Ramos (cell line): Measurements from ENCODE around the gene CAMSAP1.
"Not testable (repeated sequence)": the region's sequence is repeated elsewhere in the genome, so short reads cannot be mapped to it uniquely, and the experiment has no call there.

Experiments
- in situ Hi-C: fragments of 300-500 bp; cut with MboI; formaldehyde crosslinking; loops from one replicate; pipeline ENCODE4 v1.14.3; 2022; ENCODE audit warnings: low sequenced_read_pairs; ENCODE audit not compliant: unreplicated experiment

The CAMSAP1 gene

GRCh38 chr9:135901826-135902225 is 5.5 kb downstream of the CAMSAP1 start:
- in situ Hi-C loops = no loop called here

GRCh38 chr9:135901031-135901758 is 6.2 kb downstream of the CAMSAP1 start:
- in situ Hi-C loops = no loop called here

- in situ Hi-C loops = no loop called here
Measured at GRCh38 chr9:135898634-135899407, 8.5 kb downstream of the CAMSAP1 start.

- in situ Hi-C loops = no loop called here
Measured at GRCh38 chr9:135896626-135897025, 10.7 kb downstream of the CAMSAP1 start.

- in situ Hi-C loops = no loop called here
Measured at GRCh38 chr9:135896205-135896604, 11.1 kb downstream of the CAMSAP1 start.

- in situ Hi-C loops = no loop called here
Measured at GRCh38 chr9:135895202-135895848, 12.0 kb downstream of the CAMSAP1 start.

GRCh38 chr9:135893104-135893503 is 14.2 kb downstream of the CAMSAP1 start:
- in situ Hi-C loops = no loop called here

- in situ Hi-C loops = not testable (repeated sequence)
Measured at GRCh38 chr9:135892327-135892726, 15.0 kb downstream of the CAMSAP1 start.

- in situ Hi-C loops = no loop called here
Measured at GRCh38 chr9:135891027-135891631, 16.2 kb downstream of the CAMSAP1 start.

- in situ Hi-C loops = no loop called here
Measured at GRCh38 chr9:135890190-135891026, 16.9 kb downstream of the CAMSAP1 start.

- in situ Hi-C loops = no loop called here
Measured at GRCh38 chr9:135889564-135890189, 17.7 kb downstream of the CAMSAP1 start.

- in situ Hi-C loops = no loop called here
Measured at GRCh38 chr9:135888766-135889394, 18.5 kb downstream of the CAMSAP1 start.

GRCh38 chr9:135888126-135888765 is 19.1 kb downstream of the CAMSAP1 start:
- in situ Hi-C loops = no loop called here

GRCh38 chr9:135887585-135888050 is 19.7 kb downstream of the CAMSAP1 start:
- in situ Hi-C loops = no loop called here

GRCh38 chr9:135887021-135887507 is 20.3 kb downstream of the CAMSAP1 start:
- in situ Hi-C loops = no loop called here

- in situ Hi-C loops = no loop called here
Measured at GRCh38 chr9:135886147-135886981, 21.0 kb downstream of the CAMSAP1 start.

GRCh38 chr9:135885100-135885853 is 22.1 kb downstream of the CAMSAP1 start:
- in situ Hi-C loops = no loop called here
